Esophagus muscularis mucosa (tissue), 4 donors: ENCODE data around the gene CAMK1G. TPM values are rescaled to one million over a fixed set of nuclear protein-coding genes. Genes with fewer than 3 reads are reported as not detected.

Source experiments
- DNase-seq: peaks from one replicate; pipeline ENCODE4 v3.0.0-alpha.2; 2017; ENCODE audit errors: extremely low spot score
- H3K27ac ChIP-seq, 4 donors: fragments of 200-600 bp; sonication (generic); replicated peaks in 1 of 4; 1 replicate in 3 of 4; 2 replicates in 1 of 4; pipeline ENCODE4 v1.5.1; 2016 to 2019; ENCODE audit warnings: mild to moderate bottlenecking in 1 of 4
- H3K27me3 ChIP-seq, 4 donors: fragments of 200-600 bp; sonication (generic); one replicate each; pipeline versions ENCODE4 v1.5.1 to v1.6.0; 2016 to 2019
- H3K36me3 ChIP-seq, 4 donors: fragments of 200-600 bp; sonication (generic); one replicate each; pipeline ENCODE4 v1.5.1; 2016 to 2019
- H3K4me1 ChIP-seq, 4 donors: fragments of 200-600 bp; sonication (generic); one replicate each; pipeline ENCODE4 v1.5.1; 2016 to 2019
- H3K4me3 ChIP-seq, 4 donors: fragments of 200-600 bp; sonication (generic); 1 replicate in 2 of 4; 2 replicates in 2 of 4; pipeline ENCODE4 v1.5.1; 2016 to 2019; ENCODE audit warnings: mild to moderate bottlenecking in 4 of 4, moderate library complexity in 1 of 4
- H3K9me3 ChIP-seq, 4 donors: fragments of 200-600 bp; sonication (generic); 1 replicate in 3 of 4; 2 replicates in 1 of 4; pipeline ENCODE4 v1.5.1; 2016 to 2019
- EP300 ChIP-seq: sonication (generic); formaldehyde crosslinking; IDR thresholded peaks from one replicate; pipeline ENCODE4 v1.6.1; 2017; ENCODE audit warnings: antibody characterized with exemption
- POLR2A ChIP-seq: fragments of 450-650 bp; IDR thresholded peaks from one replicate; pipeline ENCODE4 v1.6.1; 2017; ENCODE audit warnings: antibody characterized with exemption, moderate library complexity, mild to moderate bottlenecking, low read depth
- POLR2AphosphoS5 ChIP-seq, 2 donors: sonication (generic); formaldehyde crosslinking; IDR thresholded peaks; one replicate each; pipeline ENCODE4 v1.6.1; 2017; ENCODE audit warnings: antibody characterized with exemption in 2 of 2
- WGBS: methylation state at CpG from one replicate; pipeline ENCODE4 v1.1.5; 2018; 5-methylcytosine and 5-hydroxymethylcytosine counted together
- intact Hi-C: fragments of 100-400 bp; cut with DNase I; formaldehyde crosslinking; loops from one replicate; pipeline ENCODE4 v1.15.1; 2023
- total RNA-seq, 4 donors: library from RNA; depleted of rRNA; stranded (reverse); fragments of >200 nt; gene quantifications; one replicate each; pipeline versions ENCODE4 v1.1.0 to v1.2.1, GENCODE V29; 2016
- TF ChIP-seq, protein P1 (sequence below), 3 experiments: fragments of 200-600 bp in 2 of 3; fragments of 450-650 bp in 1 of 3; sonication (generic) in 2 of 3; IDR thresholded peaks; one replicate each; pipeline ENCODE4 v1.5.1; 2017 to 2019; ENCODE audit warnings: antibody characterized with exemption in 3 of 3, mild to moderate bottlenecking in 2 of 3, moderate library complexity in 1 of 3

Gene CAMK1G
- total RNA-seq, 4 donors from 2014 or later: 0.13 to 0.83 (median 0.26) TPM

DNA sequence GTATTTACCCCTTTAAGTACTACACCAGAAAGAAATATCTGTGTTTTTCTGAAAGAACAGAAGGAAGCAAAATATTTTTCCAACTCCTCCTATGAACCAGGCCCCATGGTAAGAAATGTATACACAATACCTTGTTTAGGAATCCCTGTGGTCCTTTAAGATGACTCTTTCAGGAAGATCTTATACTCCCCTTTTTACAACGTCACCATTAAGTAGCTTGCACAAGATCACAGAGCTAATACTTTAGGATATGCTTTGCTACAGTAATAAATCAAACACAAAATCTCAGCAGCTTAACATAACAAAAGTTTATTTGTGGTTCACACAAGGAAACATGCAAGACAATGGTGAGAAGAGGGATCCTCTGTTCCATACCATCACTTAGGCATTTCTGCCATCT lies 77.6 kb downstream of the CAMK1G start:
- no peaks in the 10 kb centered on the region for H3K36me3 ChIP-seq
- DNase-seq: no peak
- intact Hi-C loops: no loop called here
- no peak overlapping the region for H3K4me3 ChIP-seq
- WGBS: 83% methylated on average over 1 of the region's 1 CpG
- no peak overlapping the region for H3K27ac ChIP-seq
- TF ChIP-seq, protein P1, sequence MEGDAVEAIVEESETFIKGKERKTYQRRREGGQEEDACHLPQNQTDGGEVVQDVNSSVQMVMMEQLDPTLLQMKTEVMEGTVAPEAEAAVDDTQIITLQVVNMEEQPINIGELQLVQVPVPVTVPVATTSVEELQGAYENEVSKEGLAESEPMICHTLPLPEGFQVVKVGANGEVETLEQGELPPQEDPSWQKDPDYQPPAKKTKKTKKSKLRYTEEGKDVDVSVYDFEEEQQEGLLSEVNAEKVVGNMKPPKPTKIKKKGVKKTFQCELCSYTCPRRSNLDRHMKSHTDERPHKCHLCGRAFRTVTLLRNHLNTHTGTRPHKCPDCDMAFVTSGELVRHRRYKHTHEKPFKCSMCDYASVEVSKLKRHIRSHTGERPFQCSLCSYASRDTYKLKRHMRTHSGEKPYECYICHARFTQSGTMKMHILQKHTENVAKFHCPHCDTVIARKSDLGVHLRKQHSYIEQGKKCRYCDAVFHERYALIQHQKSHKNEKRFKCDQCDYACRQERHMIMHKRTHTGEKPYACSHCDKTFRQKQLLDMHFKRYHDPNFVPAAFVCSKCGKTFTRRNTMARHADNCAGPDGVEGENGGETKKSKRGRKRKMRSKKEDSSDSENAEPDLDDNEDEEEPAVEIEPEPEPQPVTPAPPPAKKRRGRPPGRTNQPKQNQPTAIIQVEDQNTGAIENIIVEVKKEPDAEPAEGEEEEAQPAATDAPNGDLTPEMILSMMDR (IDR thresholded peaks at IDR 0.05): no peak
- TF ChIP-seq EP300 (no peak), POLR2AphosphoS5 (IDR thresholded peaks at IDR 0.05) (no peak), POLR2A (no peak)
- H3K4me1 ChIP-seq: peaks cover 0 to 2% (median 0%) of the 10 kb centered on the region in 4 donors
- no peaks in the 10 kb centered on the region for H3K27me3 ChIP-seq
- no peaks in the 10 kb centered on the region for H3K9me3 ChIP-seq

DNA sequence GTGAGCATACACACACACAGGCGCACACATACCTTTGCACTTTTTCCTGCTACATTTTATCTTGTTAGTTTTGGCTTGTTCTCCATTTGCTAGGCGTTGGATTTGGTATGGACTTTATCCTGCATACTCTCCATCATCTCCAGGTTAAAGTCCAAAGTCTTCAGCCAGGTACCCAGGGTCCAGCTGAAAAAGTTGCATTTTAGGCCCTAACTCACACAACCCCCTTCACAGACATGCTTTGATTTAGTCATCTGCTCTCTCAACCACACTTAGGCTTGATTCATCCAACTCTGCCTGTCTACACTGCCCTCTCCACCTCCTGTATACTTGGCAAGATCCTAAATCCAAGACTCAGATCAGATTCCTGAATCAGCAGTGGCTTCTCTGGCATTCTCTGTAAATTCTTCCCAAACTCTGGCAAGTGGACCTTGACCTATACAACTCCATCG lies 79.4 kb downstream of the CAMK1G start:
- H3K27ac ChIP-seq: no peak overlapping the region
- TF ChIP-seq EP300 (no peak), POLR2A (no peak), POLR2AphosphoS5 (IDR thresholded peaks at IDR 0.05) (no peak)
- TF ChIP-seq, protein P1 (IDR thresholded peaks at IDR 0.05): no peak
- no peaks in the 10 kb centered on the region for H3K9me3 ChIP-seq
- no peak for DNase-seq
- no peaks in the 10 kb centered on the region for H3K27me3 ChIP-seq
- H3K4me3 ChIP-seq: no peak overlapping the region
- H3K36me3 ChIP-seq: no peaks in the 10 kb centered on the region
- H3K4me1 ChIP-seq: peaks cover 0 to 2% (median 0%) of the 10 kb centered on the region in 4 donors
- intact Hi-C loops: no loop called here
- 93% methylated on average over 3 of the region's 3 CpGs for WGBS

Other genes starting within 250 kb of the CAMK1G start
- gene LAMB3, start 68.7 kb downstream of the CAMK1G start, total RNA-seq: 1 to 10 TPM in 1 of 4 donors, under 1 TPM in 3; 0.17 to 1.0 (median 0.52) TPM
- gene G0S2, start 91.7 kb downstream of the CAMK1G start, total RNA-seq: 10 to 100 TPM in 2 of 4 donors, 1 to 10 TPM in 2; 4.9 to 28.5 (median 17.4) TPM
- 10 to 100 TPM in 1 of 4 donors, 1 to 10 TPM in 3; 5.0 to 17.2 (median 6.2) TPM for gene HSD11B1, start 121.1 kb downstream of the CAMK1G start, total RNA-seq
- 1 to 10 TPM; 1.0 to 4.3 (median 2.8) TPM for gene TRAF3IP3, start 172.3 kb downstream of the CAMK1G start, total RNA-seq
- 1 to 10 TPM in 2 of 4 donors, under 1 TPM in 2; 0.42 to 1.6 (median 0.86) TPM for gene C1orf74, start 200.8 kb downstream of the CAMK1G start, total RNA-seq
- 1 to 10 TPM in 1 of 4 donors, under 1 TPM in 3; 0.46 to 1.2 (median 0.75) TPM for gene IRF6, start 222.4 kb downstream of the CAMK1G start, total RNA-seq
- gene UTP25, start 244.3 kb downstream of the CAMK1G start, total RNA-seq: 1 to 10 TPM; 3.7 to 8.0 (median 7.3) TPM